LNCaP clone FGC (cell line): Measurements from ENCODE around the gene SOBP.

Experiments used
- DNase-seq: peaks from one replicate; pipeline ENCODE4 v3.0.0-alpha.2; 2011; ENCODE audit warnings: low read depth
- H3K4me3 ChIP-seq: 2 replicates; pipeline ENCODE4 v1.5.1; 2011; ENCODE audit warnings: mild to moderate bottlenecking, low read depth, low read length, control low read depth
- TF ChIP-seq, protein P1 (sequence below): IDR thresholded peaks from 2 replicates; pipeline ENCODE4 v1.5.1; 2012; ENCODE audit warnings: mild to moderate bottlenecking; ENCODE audit not compliant: control insufficient read depth, insufficient read depth; ENCODE audit errors: extremely low read depth

Gene SOBP

GRCh38 chr6:107639511-107639910 lies 149.6 kb downstream of the SOBP start:
- no peak overlapping the region for H3K4me3 ChIP-seq
- DNase-seq, result no peak
- TF ChIP-seq, protein P1, sequence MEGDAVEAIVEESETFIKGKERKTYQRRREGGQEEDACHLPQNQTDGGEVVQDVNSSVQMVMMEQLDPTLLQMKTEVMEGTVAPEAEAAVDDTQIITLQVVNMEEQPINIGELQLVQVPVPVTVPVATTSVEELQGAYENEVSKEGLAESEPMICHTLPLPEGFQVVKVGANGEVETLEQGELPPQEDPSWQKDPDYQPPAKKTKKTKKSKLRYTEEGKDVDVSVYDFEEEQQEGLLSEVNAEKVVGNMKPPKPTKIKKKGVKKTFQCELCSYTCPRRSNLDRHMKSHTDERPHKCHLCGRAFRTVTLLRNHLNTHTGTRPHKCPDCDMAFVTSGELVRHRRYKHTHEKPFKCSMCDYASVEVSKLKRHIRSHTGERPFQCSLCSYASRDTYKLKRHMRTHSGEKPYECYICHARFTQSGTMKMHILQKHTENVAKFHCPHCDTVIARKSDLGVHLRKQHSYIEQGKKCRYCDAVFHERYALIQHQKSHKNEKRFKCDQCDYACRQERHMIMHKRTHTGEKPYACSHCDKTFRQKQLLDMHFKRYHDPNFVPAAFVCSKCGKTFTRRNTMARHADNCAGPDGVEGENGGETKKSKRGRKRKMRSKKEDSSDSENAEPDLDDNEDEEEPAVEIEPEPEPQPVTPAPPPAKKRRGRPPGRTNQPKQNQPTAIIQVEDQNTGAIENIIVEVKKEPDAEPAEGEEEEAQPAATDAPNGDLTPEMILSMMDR, result no peak

DNA sequence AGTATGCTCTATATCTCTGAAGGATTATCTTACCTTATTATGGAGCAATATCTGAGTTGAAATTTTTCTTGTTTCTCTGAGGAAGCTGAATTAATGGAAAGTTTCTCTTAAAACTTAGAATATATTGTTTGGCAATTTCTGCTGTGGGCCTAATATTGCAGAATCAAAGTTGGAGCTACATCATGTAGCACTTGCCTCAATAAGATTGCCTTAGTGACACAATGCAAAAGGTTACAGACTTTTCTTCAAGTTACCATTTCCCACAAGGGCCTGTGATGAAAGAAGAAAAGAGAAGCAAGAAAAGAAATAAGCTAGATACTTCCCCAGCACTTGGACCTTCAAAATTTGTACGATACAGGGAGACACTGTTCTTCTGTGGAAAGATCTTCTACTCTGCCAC lies 151.2 kb downstream of the SOBP start:
- no peak overlapping the region for H3K4me3 ChIP-seq
- TF ChIP-seq, protein P1, result no peak
- no peak for DNase-seq

DNA sequence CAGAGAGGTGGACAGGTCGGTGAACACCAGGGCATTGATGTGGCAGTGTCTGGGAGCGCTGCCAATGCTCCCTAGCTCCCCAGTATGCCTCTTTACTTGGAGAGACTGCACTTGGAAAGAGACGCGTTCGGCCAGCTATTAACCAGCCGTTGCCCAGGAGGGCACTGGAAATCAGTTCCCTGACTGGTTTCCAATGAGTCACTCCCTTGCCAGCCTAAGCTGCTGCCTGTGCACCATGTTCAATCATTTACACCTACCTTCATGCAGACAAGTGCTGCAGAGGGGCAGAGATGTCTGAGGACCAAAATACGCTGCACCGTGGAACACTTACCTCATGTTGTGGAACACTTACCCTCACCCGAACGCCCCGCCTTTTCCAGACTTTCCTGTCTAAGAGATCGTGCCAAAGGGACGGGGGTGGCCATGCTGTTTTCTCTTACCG lies 151.6 kb downstream of the SOBP start:
- no peak for DNase-seq
- TF ChIP-seq, protein P1, result no peak
- no peak overlapping the region for H3K4me3 ChIP-seq

DNA sequence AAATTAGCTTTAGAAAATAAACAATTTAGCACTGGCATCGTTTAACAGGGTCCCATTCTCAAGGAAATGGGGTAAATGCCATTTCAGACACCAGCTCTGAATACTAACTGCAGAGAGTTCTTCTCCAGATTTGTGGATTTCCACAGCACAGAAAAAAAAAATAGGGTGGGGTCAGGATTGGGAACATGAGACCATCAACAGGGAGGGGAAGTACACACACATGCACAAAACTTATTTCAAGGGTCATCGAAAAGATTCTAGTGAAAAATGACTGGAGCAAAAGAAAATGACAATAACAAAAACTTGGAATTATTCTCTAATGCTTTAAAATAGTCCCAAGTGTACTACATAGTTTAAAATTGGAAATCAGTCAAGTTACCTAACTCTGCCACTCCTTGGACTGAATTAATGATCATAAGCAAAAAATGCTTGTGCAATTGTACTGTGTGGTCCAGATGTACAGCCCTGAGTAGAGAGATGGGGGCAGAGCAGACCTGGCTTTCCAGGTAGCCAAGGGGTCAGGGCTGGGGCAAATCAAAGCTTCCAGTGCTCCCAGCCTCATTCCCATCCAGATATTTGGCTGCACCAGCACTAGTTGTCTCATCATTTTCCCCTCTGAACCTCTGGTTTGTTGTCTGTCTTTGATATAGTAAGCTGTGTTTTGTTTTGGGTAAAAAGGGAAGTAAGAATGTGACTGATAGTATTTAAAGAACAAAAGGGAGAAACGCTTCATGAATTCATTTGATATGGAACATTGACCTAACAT lies 152.4 kb downstream of the SOBP start:
- TF ChIP-seq, protein P1, result no peak
- DNase-seq, result no peak
- H3K4me3 ChIP-seq, result no peak overlapping the region

GRCh38 chr6:107642861-107643328 lies 153.0 kb downstream of the SOBP start:
- H3K4me3 ChIP-seq, result no peak overlapping the region
- TF ChIP-seq, protein P1, result no peak
- no peak for DNase-seq

DNA sequence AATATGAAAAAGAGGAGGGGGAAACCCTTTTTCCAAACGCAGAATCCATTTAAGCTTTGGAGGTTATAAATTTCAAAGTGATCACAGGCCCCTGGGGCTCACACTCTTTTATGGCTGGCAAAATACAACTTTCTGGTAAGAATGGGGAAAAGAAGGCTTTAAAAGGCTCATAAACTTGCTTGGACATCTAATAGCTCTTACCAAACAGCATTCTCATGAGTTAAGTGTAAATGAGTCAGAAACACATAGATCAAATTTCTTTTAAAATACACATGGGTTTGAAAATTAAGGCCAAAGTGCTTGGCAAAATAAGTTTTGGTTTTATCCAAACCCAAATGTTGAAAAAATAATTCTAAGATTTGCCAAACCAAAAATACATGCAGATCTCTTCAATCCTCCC lies 154.6 kb downstream of the SOBP start:
- TF ChIP-seq, protein P1, result no peak
- no peak overlapping the region for H3K4me3 ChIP-seq
- DNase-seq, result no peak

GRCh38 chr6:107645740-107646139 lies 155.8 kb downstream of the SOBP start:
- DNase-seq, result no peak
- no peak overlapping the region for H3K4me3 ChIP-seq
- TF ChIP-seq, protein P1, result no peak
